GM19238 (cell line): ENCODE data around the gene CNGA3.

Experiments used
- DNase-seq: peaks from one replicate; pipeline ENCODE4 v3.0.0; 2011; ENCODE audit warnings: low spot score; ENCODE audit not compliant: insufficient read length

The CNGA3 gene

GRCh38 chr2:98438190-98439133, 92.2 kb downstream of the CNGA3 start:
- no peak for DNase-seq

- DNase-seq: no peak
Measured at GRCh38 chr2:98441706-98442450, 95.6 kb downstream of the CNGA3 start.

GRCh38 chr2:98442488-98442887, 96.2 kb downstream of the CNGA3 start:
- no peak for DNase-seq

GRCh38 chr2:98444436-98445176, 98.3 kb downstream of the CNGA3 start, which contains the start of gene INPP4A:
INPP4A (plus strand) TSS chr2:98444858; CDS start chr2:98520049, 75,191 bp downstream.
- peak; percentile 79 for DNase-seq

- DNase-seq: no peak
Measured at GRCh38 chr2:98445177-98445682, 99.0 kb downstream of the CNGA3 start.

GRCh38 chr2:98445683-98446581, 99.7 kb downstream of the CNGA3 start:
- no peak for DNase-seq

- DNase-seq: no peak
Measured at GRCh38 chr2:98446850-98447249, 100.6 kb downstream of the CNGA3 start.
